Calu3 (cell line): Measurements from ENCODE around the gene AGR3. TPM values are rescaled to one million over a fixed set of nuclear protein-coding genes. Genes with fewer than 3 reads are reported as not detected.
A peak's percentile ranks its signal among the peaks of the same experiment; 100 is the strongest.

Experiments
- BruUV-seq: library from RNA; stranded (reverse); fragments of 400-500 nt; replicated peaks from 2 replicates; lab custom pipeline; 2021; lab: Mats Ljungman, UMichigan
- CTCF ChIA-PET: fragments of 300-600 bp; sonication (Branson Sonifier 250); formaldehyde crosslinking; loops from one replicate; lab custom pipeline; 2022; ENCODE audit warnings: antibody characterized with exemption; lab: Charles Lee
- DNase-seq: peaks from one replicate; pipeline ENCODE4 v3.0.0; 2022
- H3K27ac Mint-ChIP-seq: one replicate; pipeline ENCODE4 v1.8.0; 2022; ENCODE audit warnings: mixed read lengths; ENCODE audit not compliant: unreplicated experiment
- H3K27me3 Mint-ChIP-seq: one replicate; pipeline ENCODE4 v1.8.0; 2022; ENCODE audit warnings: mixed read lengths; ENCODE audit not compliant: unreplicated experiment
- H3K36me3 Mint-ChIP-seq: one replicate; pipeline ENCODE4 v1.8.0; 2022; ENCODE audit warnings: mild to moderate bottlenecking, moderate library complexity, mixed read lengths; ENCODE audit not compliant: insufficient read depth, unreplicated experiment
- H3K4me1 Mint-ChIP-seq: one replicate; pipeline ENCODE4 v1.8.0; 2022; ENCODE audit warnings: mild to moderate bottlenecking, low read depth, mixed read lengths; ENCODE audit not compliant: unreplicated experiment
- H3K4me3 Mint-ChIP-seq: one replicate; pipeline ENCODE4 v1.8.0; 2022; ENCODE audit warnings: mild to moderate bottlenecking, low read depth, moderate library complexity, mixed read lengths; ENCODE audit not compliant: unreplicated experiment
- H3K9me3 Mint-ChIP-seq: one replicate; pipeline ENCODE4 v1.8.0; 2022; ENCODE audit warnings: low read depth, mixed read lengths; ENCODE audit not compliant: unreplicated experiment
- CTCF ChIP-seq: fragments of 200-600 bp; IDR thresholded peaks from one replicate; pipeline ENCODE4 v1.8.0; 2022; ENCODE audit warnings: antibody characterized with exemption; ENCODE audit not compliant: unreplicated experiment
- intact Hi-C: fragments of 100-400 bp; cut with micrococcal nuclease; formaldehyde crosslinking; loops from one replicate; pipeline ENCODE4 v1.10.0; 2022; ENCODE audit not compliant: unreplicated experiment
- total RNA-seq: library from RNA; stranded (reverse); gene quantifications from 2 replicates; pipeline ENCODE4 v1.2.3, GENCODE V29; 2022

Gene AGR3
- total RNA-seq, 1 experiment from 2014 or later = 8.4 TPM

DNA sequence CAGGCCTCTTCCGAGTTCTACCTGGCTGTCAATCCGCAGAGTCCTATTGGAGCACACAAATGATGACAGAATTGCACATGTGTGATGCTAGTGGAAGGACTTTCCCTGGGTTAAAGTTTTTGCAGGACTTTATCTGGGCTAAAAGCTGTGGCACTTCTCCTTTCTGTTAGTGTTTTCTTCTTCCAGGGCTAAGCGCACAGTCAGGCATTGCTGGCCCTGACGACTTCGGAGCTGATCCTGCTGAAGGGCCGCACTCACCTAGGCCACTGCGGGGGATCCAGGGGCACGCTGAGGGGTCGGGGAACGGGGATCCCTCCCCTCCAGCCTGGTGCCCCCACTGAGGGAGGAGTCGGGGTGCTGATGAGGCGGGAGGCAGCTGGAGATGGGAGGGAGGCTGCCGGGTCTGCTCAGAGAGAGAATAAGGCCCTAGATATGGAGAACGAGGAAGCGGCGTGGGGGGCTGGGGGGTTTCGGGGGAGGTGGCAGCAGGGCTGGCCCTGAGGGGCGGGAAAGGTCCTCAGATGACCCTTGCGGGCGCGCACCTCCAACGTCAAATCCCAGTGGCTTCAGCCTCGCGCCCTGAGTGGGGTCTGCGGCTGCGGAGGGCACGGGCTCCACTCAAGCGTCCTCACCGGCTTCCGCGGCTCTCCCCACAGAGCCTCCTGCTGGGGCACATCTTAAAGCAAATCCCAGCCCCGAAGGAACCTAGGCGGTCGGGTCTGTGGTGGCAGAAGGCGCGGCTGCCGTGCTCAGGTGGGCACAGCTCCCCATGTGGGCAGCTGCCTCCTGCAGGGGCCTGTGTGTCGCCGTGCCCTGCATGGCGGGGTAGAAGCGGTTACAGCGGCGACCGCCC, 30.9 kb downstream of the AGR3 start:
- peaks cover 29% of the 10 kb centered on the region for H3K4me1 Mint-ChIP-seq
- H3K9me3 Mint-ChIP-seq = no peaks in the 10 kb centered on the region
- H3K27me3 Mint-ChIP-seq = no peaks in the 10 kb centered on the region
- TF ChIP-seq CTCF = no peak
- intact Hi-C loops = no loop called here
- H3K4me3 Mint-ChIP-seq = no peak overlapping the region
- no peaks in the 10 kb centered on the region for H3K36me3 Mint-ChIP-seq
- H3K27ac Mint-ChIP-seq = no peak overlapping the region
- BruUV-seq = no TSS peak
- no peak for DNase-seq
- CTCF ChIA-PET = no interaction called here

DNA sequence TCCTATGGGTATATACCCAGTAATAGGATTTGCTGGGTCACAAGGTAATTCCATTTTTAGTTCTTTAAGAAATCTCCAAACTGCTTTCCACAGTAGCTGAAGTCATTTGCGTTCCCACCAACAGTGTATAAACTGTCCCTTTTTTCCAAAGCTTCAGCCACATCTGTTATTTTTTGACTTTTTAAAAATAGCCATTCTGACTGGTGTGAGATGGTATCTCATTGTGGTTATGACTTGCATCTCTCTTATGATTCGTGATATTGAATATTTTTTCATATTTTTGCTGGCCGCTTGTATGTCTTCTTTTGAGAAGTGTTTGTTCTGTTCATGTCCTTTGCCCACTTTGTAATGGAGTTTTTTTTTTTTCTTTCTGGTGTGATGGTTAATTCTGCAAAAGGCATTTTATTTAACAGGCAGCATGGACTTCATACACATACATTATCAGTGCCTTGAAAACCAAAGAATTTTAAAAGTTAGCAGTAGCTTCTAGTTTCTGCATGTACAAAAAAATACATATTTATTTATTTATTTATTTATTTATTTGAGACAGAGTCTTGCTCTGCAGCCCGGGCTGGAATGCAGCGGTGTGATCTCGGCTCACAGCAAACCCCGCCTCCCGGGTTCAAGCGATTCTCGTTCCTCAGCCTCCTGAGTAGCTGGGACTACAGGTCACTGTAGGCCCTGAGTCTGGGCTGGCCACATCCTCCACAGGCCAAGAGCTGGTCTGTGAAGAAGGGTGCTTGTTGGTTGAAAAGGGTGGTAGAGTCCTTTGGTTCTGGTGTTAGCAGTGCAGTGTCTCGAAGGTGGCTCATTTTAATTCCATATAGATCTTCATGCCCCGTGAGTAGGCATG, 32.3 kb downstream of the AGR3 start:
- H3K36me3 Mint-ChIP-seq = no peaks in the 10 kb centered on the region
- no peak for TF ChIP-seq CTCF
- no peaks in the 10 kb centered on the region for H3K27me3 Mint-ChIP-seq
- H3K27ac Mint-ChIP-seq = no peak overlapping the region
- no peak for DNase-seq
- no TSS peak for BruUV-seq
- CTCF ChIA-PET = interaction anchor here (0.6 kb wide), 1 partner anchor 1333 kb away, joined by 4 read pairs; no protein-coding TSS in a partner anchor
- intact Hi-C loops = no loop called here
- peaks cover 37% of the 10 kb centered on the region for H3K4me1 Mint-ChIP-seq
- no peak overlapping the region for H3K4me3 Mint-ChIP-seq
- H3K9me3 Mint-ChIP-seq = peaks cover 3% of the 10 kb centered on the region

DNA sequence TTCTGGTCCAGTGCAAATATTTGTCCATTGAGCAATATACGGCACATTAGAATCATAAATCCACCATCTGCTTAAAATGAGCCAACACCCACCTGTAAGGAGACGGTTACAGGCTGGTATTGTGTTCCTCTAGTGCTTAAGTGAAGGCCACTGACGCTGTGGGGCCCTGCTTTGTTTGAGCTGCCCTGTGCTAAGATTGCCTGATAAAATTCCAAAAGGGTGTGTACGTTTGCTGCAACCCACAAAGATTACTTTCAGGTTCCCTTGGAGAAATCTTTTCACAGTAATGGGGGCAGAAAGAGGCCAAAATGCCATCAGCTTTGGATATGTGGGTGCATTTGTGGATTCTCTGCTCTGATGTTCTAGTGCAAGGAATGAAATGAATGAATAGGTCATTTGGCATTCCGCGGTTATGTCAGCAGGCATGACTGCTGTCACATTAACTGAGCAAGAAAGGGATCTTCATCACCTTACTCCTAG, 34.4 kb downstream of the AGR3 start:
- H3K27ac Mint-ChIP-seq = peak overlapping the region; percentile 68
- H3K4me3 Mint-ChIP-seq = peak overlapping the region; percentile 26
- peak; percentile 72 for DNase-seq
- intact Hi-C loops = loop anchor here (1.0 to 2.0 kb wide), 2 partner anchors 25 to 43 kb away; partner anchors contain the start of gene AGR2
- no peaks in the 10 kb centered on the region for H3K36me3 Mint-ChIP-seq
- BruUV-seq = no TSS peak
- peaks cover 37% of the 10 kb centered on the region for H3K4me1 Mint-ChIP-seq
- no peaks in the 10 kb centered on the region for H3K27me3 Mint-ChIP-seq
- TF ChIP-seq CTCF = no peak
- peaks cover 6% of the 10 kb centered on the region for H3K9me3 Mint-ChIP-seq
- CTCF ChIA-PET = interaction anchor here (0.6 to 2.1 kb wide), 3 partner anchors 42 to 71 kb away, joined by 3 to 18 read pairs (median 3); no protein-coding TSS in a partner anchor

- Mint-ChIP-seq H3K36me3 (no peaks in the 10 kb centered on the region), H3K27me3 (no peaks in the 10 kb centered on the region), H3K9me3 (peaks cover 6% of the 10 kb centered on the region), H3K27ac (peak overlapping the region; percentile 68), H3K4me1 (peaks cover 37% of the 10 kb centered on the region), H3K4me3 (peak overlapping the region; percentile 26)
- TF ChIP-seq CTCF = no peak
- no peak for DNase-seq
- intact Hi-C loops = loop anchor here (1.0 to 2.0 kb wide), 2 partner anchors 24 to 42 kb away; partner anchors contain the start of gene AGR2
- CTCF ChIA-PET = interaction anchor here (0.8 to 2.1 kb wide), 3 partner anchors 8 to 72 kb away, joined by 3 to 18 read pairs (median 4); no protein-coding TSS in a partner anchor
- no TSS peak for BruUV-seq
Measured at GRCh38 chr7:16846601-16847165, 35.1 kb downstream of the AGR3 start.
